Endothelial cell of umbilical vein (primary cell): ENCODE results near the gene PRKAB2. TPM values are rescaled to one million over a fixed set of nuclear protein-coding genes. Genes with fewer than 3 reads are reported as not detected.
"Not testable (repeated sequence)": the region's sequence is repeated elsewhere in the genome, so short reads cannot be mapped to it uniquely, and the experiment has no call there.

Source experiments
- BruUV-seq: library from RNA; stranded (reverse); fragments of 400-500 nt; replicated peaks from 2 replicates; lab custom pipeline; 2021; lab: Mats Ljungman, UMichigan
- CTCF ChIA-PET: fragments of 300-600, 350-600 bp; sonication (Branson Sonifier 250); formaldehyde crosslinking; loops from one replicate; lab custom pipeline; 2021; ENCODE audit warnings: antibody characterized with exemption, inconsistent platforms; lab: Charles Lee
- POLR2A ChIA-PET: fragments of 300-600, 350-600 bp; sonication (Branson Sonifier 250); formaldehyde crosslinking; loops from one replicate; lab custom pipeline; 2021; ENCODE audit warnings: antibody characterized with exemption, inconsistent platforms; lab: Charles Lee
- DNase-seq: peaks from one replicate; pipeline ENCODE4 v3.0.0-alpha.2; 2011; ENCODE audit warnings: low read depth, low spot score
- FAIRE-seq: peaks from 2 replicates; lab custom pipeline; 2011; peaks lifted over from hg19 to GRCh38; lab: Jason Lieb, UNC
- H2AFZ ChIP-seq: 2 replicates; pipeline ENCODE4 v1.6.0; 2012; ENCODE audit warnings: low read depth, low read length, control low read depth, inconsistent platforms
- H3K27ac ChIP-seq: 2 replicates; pipeline ENCODE4 v1.5.1; 2011; ENCODE audit warnings: low read depth, mild to moderate bottlenecking, control low read depth, low read length, moderate library complexity; ENCODE audit not compliant: insufficient read depth
- H3K27me3 ChIP-seq, 2 experiments: 2 replicates each; pipeline versions ENCODE4 v1.6.0 to v1.6.1; 2011; ENCODE audit warnings: low read length in 2 of 2, mixed read lengths in 1 of 2; ENCODE audit not compliant: control insufficient read depth in 2 of 2, insufficient read depth in 2 of 2
- H3K36me3 ChIP-seq, 2 experiments: 2 replicates in 1 of 2; 3 replicates in 1 of 2; pipeline ENCODE4 v1.5.1; 2011; ENCODE audit warnings: low read length in 2 of 2, mild to moderate bottlenecking in 1 of 2, moderate library complexity in 1 of 2; ENCODE audit not compliant: control insufficient read depth in 2 of 2, insufficient read depth in 2 of 2; ENCODE audit errors: extremely low read depth in 1 of 2
- H3K4me1 ChIP-seq: 3 replicates; pipeline ENCODE4 v1.5.1; 2011; ENCODE audit warnings: mild to moderate bottlenecking, low read length; ENCODE audit not compliant: control insufficient read depth, insufficient read depth; ENCODE audit errors: extremely low read depth
- H3K4me2 ChIP-seq: 2 replicates; pipeline ENCODE4 v1.6.1; 2011; ENCODE audit warnings: low read length, control low read depth, mixed read lengths; ENCODE audit not compliant: insufficient read depth
- H3K4me3 ChIP-seq, 3 experiments: fragments of 200-600 bp in 1 of 3; sonication (generic), shearing (Covaris generic) in 1 of 3; replicated peaks in 1 of 3; 2 replicates each; pipeline ENCODE4 v1.5.1; 2011 to 2016; ENCODE audit warnings: control low read depth in 3 of 3, low read length in 3 of 3, mild to moderate bottlenecking in 2 of 3, inconsistent platforms in 1 of 3, low read depth in 1 of 3, moderate library complexity in 1 of 3; ENCODE audit not compliant: insufficient read depth in 1 of 3
- H3K79me2 ChIP-seq: 2 replicates; pipeline ENCODE4 v1.6.0; 2012; ENCODE audit warnings: low read length, inconsistent platforms; ENCODE audit not compliant: control insufficient read depth, insufficient read depth
- H3K9ac ChIP-seq: replicated peaks from 2 replicates; pipeline ENCODE3; 2011; ENCODE audit warnings: low read length, control low read depth; ENCODE audit not compliant: insufficient read depth; ENCODE audit errors: extremely low read depth
- H3K9me1 ChIP-seq: replicated peaks from 3 replicates; pipeline ENCODE4 v1.6.0; 2011; ENCODE audit warnings: mild to moderate bottlenecking, low read length; ENCODE audit not compliant: control insufficient read depth, insufficient read depth; ENCODE audit errors: extremely low read depth
- H3K9me3 ChIP-seq: replicated peaks from 2 replicates; pipeline ENCODE4 v1.5.1; 2012; ENCODE audit warnings: low read length, inconsistent platforms; ENCODE audit not compliant: control insufficient read depth, insufficient read depth
- H4K20me1 ChIP-seq: replicated peaks from 2 replicates; pipeline ENCODE3; 2011; ENCODE audit warnings: mild to moderate bottlenecking, low read length; ENCODE audit not compliant: control insufficient read depth, insufficient read depth; ENCODE audit errors: extremely low read depth
- CTCF ChIP-seq, 2 donors: IDR thresholded peaks; 1 replicate in 1 of 2; 2 replicates in 1 of 2; pipeline ENCODE4 v1.5.1; 2011; ENCODE audit warnings: low read length in 2 of 2, mild to moderate bottlenecking in 2 of 2, moderate library complexity in 2 of 2, control low read depth in 1 of 2, inconsistent platforms in 1 of 2, low read depth in 1 of 2; ENCODE audit not compliant: insufficient read depth in 1 of 2; ENCODE audit errors: extremely low read depth in 1 of 2
- EZH2 ChIP-seq: IDR thresholded peaks from 2 replicates; pipeline ENCODE4 v1.6.1; 2012; ENCODE audit warnings: borderline replicate concordance, low read depth, mild to moderate bottlenecking, moderate library complexity, low read length, inconsistent platforms; ENCODE audit not compliant: severe bottlenecking
- FOS ChIP-seq: IDR thresholded peaks from 2 replicates; pipeline ENCODE4 v1.6.1; 2011; ENCODE audit warnings: mild to moderate bottlenecking, low read length, moderate library complexity, borderline replicate concordance; ENCODE audit not compliant: insufficient read depth
- GATA2 ChIP-seq: IDR thresholded peaks from 2 replicates; pipeline ENCODE4 v1.7.0; 2011; ENCODE audit warnings: low read depth, mild to moderate bottlenecking, moderate library complexity, mixed read lengths, low read length; ENCODE audit not compliant: insufficient read length, insufficient read depth
- JUN ChIP-seq: IDR thresholded peaks from 2 replicates; pipeline ENCODE4 v1.6.1; 2011; ENCODE audit warnings: borderline replicate concordance, low read depth; ENCODE audit not compliant: insufficient read length, insufficient read depth
- MAX ChIP-seq: IDR thresholded peaks from 2 replicates; pipeline ENCODE4 v1.6.1; 2011; ENCODE audit not compliant: insufficient read depth, insufficient read length
- MYC ChIP-seq: IDR thresholded peaks from one replicate; pipeline ENCODE4 v1.6.1; 2011; ENCODE audit warnings: mild to moderate bottlenecking, low read depth, low read length
- POLR2A ChIP-seq: IDR thresholded peaks from 2 replicates; pipeline ENCODE4 v1.6.1; 2012; ENCODE audit warnings: low read depth, mild to moderate bottlenecking, control low read depth, low read length
- POLR2AphosphoS5 ChIP-seq: IDR thresholded peaks from 2 replicates; pipeline ENCODE4 v1.6.1; 2012; ENCODE audit warnings: low read depth, mild to moderate bottlenecking, control low read depth, low read length, moderate library complexity; ENCODE audit not compliant: insufficient read depth
- dilution Hi-C: fragments of 300-500 bp; cut with MboI; formaldehyde crosslinking; loops from one replicate; pipeline ENCODE4 v1.15.0; 2019; ENCODE audit warnings: low sequenced_read_pairs; ENCODE audit not compliant: extremely low pct_ligation_motif_present
- intact Hi-C: fragments of 100-400 bp; cut with micrococcal nuclease; formaldehyde crosslinking; loops from one replicate; pipeline ENCODE4 v1.10.0; 2022
- polyA plus RNA-seq, 4 experiments: library from polyadenylated mRNA; depleted of rRNA in 3 of 4; stranded (reverse) in 3 of 4; unstranded in 1 of 4; fragments of >200 nt; gene quantifications; 2 replicates each; pipeline versions ENCODE4 v1.2.1 to v1.2.3, GENCODE V29; 2011 to 2012; ENCODE audit warnings: missing spikeins in 1 of 4
- total RNA-seq: library from RNA; stranded (reverse); gene quantifications from 2 replicates; pipeline ENCODE4 v1.2.3, GENCODE V29; 2021

PRKAB2 gene
- total and polyA plus RNA-seq, 2 donors (not counting 3 experiments of a cell fraction or from before 2014, with no cell fraction given) = 6.2 to 7.4 TPM

GRCh38 chr1:147115496-147115895, 56.8 kb downstream of the PRKAB2 start:
- no peak overlapping the region for H3K4me2 ChIP-seq
- no peak for TF ChIP-seq FOS
- TF ChIP-seq GATA2 = no peak
- no peak for TF ChIP-seq MYC
- no peak for TF ChIP-seq POLR2AphosphoS5
- TF ChIP-seq MAX = no peak
- TF ChIP-seq POLR2A = no peak
- TF ChIP-seq EZH2 = no peak
- TF ChIP-seq CTCF (IDR thresholded peaks at IDR 0.05; ENCODE audit: extremely low read depth in 1 of 2, insufficient read depth in 1 of 2, low read depth in 1 of 2, low read length in 2 of 2) = no peak
- no peak for TF ChIP-seq JUN
- BruUV-seq = no TSS peak

GRCh38 chr1:147115079-147115478, 57.2 kb downstream of the PRKAB2 start:
- H3K4me2 ChIP-seq, POLR2A ChIA-PET, DNase-seq, dilution Hi-C loops, H3K9me1 ChIP-seq, H3K36me3 ChIP-seq, FAIRE-seq, H3K9me3 ChIP-seq, H3K27me3 ChIP-seq, BruUV-seq, intact Hi-C loops, H2AFZ ChIP-seq, H3K27ac ChIP-seq, H3K79me2 ChIP-seq, H3K9ac ChIP-seq, H4K20me1 ChIP-seq, H3K4me3 ChIP-seq, H3K4me1 ChIP-seq: not testable (repeated sequence)
- CTCF ChIA-PET = interaction anchor here (1.1 kb wide), 1 partner anchor 372 kb away, joined by 3 read pairs; no protein-coding TSS in a partner anchor

More at GRCh38 chr1:147115496-147115895, 56.8 kb downstream of the PRKAB2 start:
- no peaks in the 10 kb centered on the region for H3K4me1 ChIP-seq
- no peak overlapping the region for H3K4me3 ChIP-seq
- no peak overlapping the region for H3K9ac ChIP-seq
- FAIRE-seq (no peak), DNase-seq (no peak)
- H3K27ac ChIP-seq = no peak overlapping the region
- no peaks in the 10 kb centered on the region for H3K9me1 ChIP-seq
- no peaks in the 10 kb centered on the region for H4K20me1 ChIP-seq
- intact Hi-C loops (no loop called here), dilution Hi-C loops (no loop called here)
- no peaks in the 10 kb centered on the region for H3K27me3 ChIP-seq
- no peak overlapping the region for H2AFZ ChIP-seq
- H3K36me3 ChIP-seq = no peaks in the 10 kb centered on the region
- ChIA-PET POLR2A (no interaction called here), CTCF (no interaction called here)
- H3K9me3 ChIP-seq = no peaks in the 10 kb centered on the region
- no peaks in the 10 kb centered on the region for H3K79me2 ChIP-seq

- H3K36me3 ChIP-seq, H2AFZ ChIP-seq, H3K9ac ChIP-seq, POLR2A ChIA-PET, DNase-seq, H3K79me2 ChIP-seq, H3K4me3 ChIP-seq, BruUV-seq, H3K4me2 ChIP-seq, H3K27me3 ChIP-seq, dilution Hi-C loops, intact Hi-C loops, H3K9me1 ChIP-seq, H4K20me1 ChIP-seq, H3K4me1 ChIP-seq, H3K9me3 ChIP-seq, H3K27ac ChIP-seq, FAIRE-seq: not testable (repeated sequence)
- CTCF ChIA-PET = interaction anchor here (1.1 kb wide), 1 partner anchor 373 kb away, joined by 3 read pairs; no protein-coding TSS in a partner anchor
Measured at GRCh38 chr1:147114353-147114752, 57.9 kb downstream of the PRKAB2 start.
